Measurements from ENCODE around the gene CD48. TPM values are rescaled to one million over a fixed set of nuclear protein-coding genes. Genes with fewer than 3 reads are reported as not detected.

CD48 gene
- total RNA-seq, 3 donors from 2014 or later: 5.4 to 12.3 (median 8.8) TPM

- no peaks in the 10 kb centered on the region for H3K9me3 ChIP-seq
- TF ChIP-seq CTCF (IDR thresholded peaks at IDR 0.05) (no peak), POLR2AphosphoS5 (IDR thresholded peaks at IDR 0.05) (no peak), POLR2A (IDR thresholded peaks at IDR 0.05) (no peak)
Measured at GRCh38 chr1:160666079-160666442, 45.6 kb downstream of the CD48 start.

GRCh38 chr1:160665330-160666078, 46.1 kb downstream of the CD48 start:
- TF ChIP-seq POLR2AphosphoS5 (IDR thresholded peaks at IDR 0.05): no peak
- TF ChIP-seq CTCF (IDR thresholded peaks at IDR 0.05): no peak
- no peak for TF ChIP-seq POLR2A (IDR thresholded peaks at IDR 0.05)
- H3K27ac ChIP-seq: peak overlapping the region in 1 of 2 donors; percentile 77
- DNase-seq (ENCODE audit: low spot score in 2 of 2): no peak

More at GRCh38 chr1:160666079-160666442, 45.6 kb downstream of the CD48 start:
- Histone ChIP-seq H3K4me3 (no peak overlapping the region), H3K36me3 (no peaks in the 10 kb centered on the region), H3K27ac (peak overlapping the region in 1 of 2 donors; percentile 77), H3K4me1 (no peaks in the 10 kb centered on the region), H3K27me3 (no peaks in the 10 kb centered on the region)
- no peak for DNase-seq (ENCODE audit: low spot score in 2 of 2)
- intact Hi-C loops (cut with DNase I; ENCODE audit: low total_unique reads): no loop called here

GRCh38 chr1:160664573-160665051, 47.0 kb downstream of the CD48 start:
- no peak for TF ChIP-seq POLR2AphosphoS5 (IDR thresholded peaks at IDR 0.05)
- TF ChIP-seq CTCF (IDR thresholded peaks at IDR 0.05): no peak
- no peak for TF ChIP-seq POLR2A (IDR thresholded peaks at IDR 0.05)
- H3K36me3 ChIP-seq: no peaks in the 10 kb centered on the region
- intact Hi-C loops (cut with DNase I; ENCODE audit: low total_unique reads): no loop called here
- H3K27ac ChIP-seq: no peak overlapping the region
- no peaks in the 10 kb centered on the region for H3K4me1 ChIP-seq
- H3K4me3 ChIP-seq: no peak overlapping the region
- no peak for DNase-seq (ENCODE audit: low spot score in 2 of 2)
- H3K9me3 ChIP-seq: no peaks in the 10 kb centered on the region
- H3K27me3 ChIP-seq: no peaks in the 10 kb centered on the region

More at GRCh38 chr1:160665330-160666078, 46.1 kb downstream of the CD48 start:
- Histone ChIP-seq H3K4me1 (no peaks in the 10 kb centered on the region), H3K4me3 (no peak overlapping the region), H3K36me3 (no peaks in the 10 kb centered on the region), H3K27me3 (no peaks in the 10 kb centered on the region), H3K9me3 (no peaks in the 10 kb centered on the region)
- intact Hi-C loops (cut with DNase I; ENCODE audit: low total_unique reads): no loop called here

- intact Hi-C loops (cut with DNase I; ENCODE audit: low total_unique reads): no loop called here
- Histone ChIP-seq H3K4me3 (no peak overlapping the region), H3K4me1 (no peaks in the 10 kb centered on the region), H3K36me3 (no peaks in the 10 kb centered on the region), H3K9me3 (no peaks in the 10 kb centered on the region), H3K27ac (no peak overlapping the region), H3K27me3 (no peaks in the 10 kb centered on the region)
- no peak for DNase-seq (ENCODE audit: low spot score in 2 of 2)
- TF ChIP-seq POLR2AphosphoS5 (IDR thresholded peaks at IDR 0.05) (no peak), CTCF (IDR thresholded peaks at IDR 0.05) (no peak), POLR2A (IDR thresholded peaks at IDR 0.05) (no peak)
Measured at GRCh38 chr1:160662910-160663309, 48.7 kb downstream of the CD48 start.

- Histone ChIP-seq H3K4me1 (no peaks in the 10 kb centered on the region), H3K27me3 (no peaks in the 10 kb centered on the region), H3K36me3 (no peaks in the 10 kb centered on the region), H3K9me3 (no peaks in the 10 kb centered on the region), H3K27ac (no peak overlapping the region), H3K4me3 (no peak overlapping the region)
- TF ChIP-seq POLR2AphosphoS5 (IDR thresholded peaks at IDR 0.05) (no peak), CTCF (IDR thresholded peaks at IDR 0.05) (no peak), POLR2A (IDR thresholded peaks at IDR 0.05) (no peak)
- no peak for DNase-seq (ENCODE audit: low spot score in 2 of 2)
- intact Hi-C loops (cut with DNase I; ENCODE audit: low total_unique reads): no loop called here
Measured at GRCh38 chr1:160659566-160659965, 52.1 kb downstream of the CD48 start.
